Tibial nerve (tissue), 4 donors: ENCODE results near the gene WFS1. TPM values are rescaled to one million over a fixed set of nuclear protein-coding genes. Genes with fewer than 3 reads are reported as not detected.

ENCODE experiments used
- DNase-seq, 2 donors: peaks; one replicate each; pipeline ENCODE4 v3.0.0-alpha.2; 2019; ENCODE audit warnings: low spot score in 2 of 2
- H3K27ac ChIP-seq, 4 donors: fragments of 200-600 bp; sonication (generic) in 3 of 4; one replicate each; pipeline ENCODE4 v1.5.1; 2017 to 2019; ENCODE audit warnings: mild to moderate bottlenecking in 1 of 4
- H3K27me3 ChIP-seq, 2 donors: fragments of 200-600 bp; sonication (generic) in 1 of 2; one replicate each; pipeline versions ENCODE4 v1.5.1 to v1.6.0; 2017 to 2019
- H3K36me3 ChIP-seq, 3 donors: fragments of 200-600 bp; sonication (generic); one replicate each; pipeline ENCODE4 v1.5.1; 2018 to 2019
- H3K4me1 ChIP-seq, 4 donors: fragments of 200-600 bp; sonication (generic) in 3 of 4; one replicate each; pipeline ENCODE4 v1.5.1; 2017 to 2019
- H3K4me3 ChIP-seq, 4 donors: fragments of 200-600 bp; sonication (generic) in 3 of 4; one replicate each; pipeline ENCODE4 v1.5.1; 2017 to 2019; ENCODE audit warnings: mild to moderate bottlenecking in 1 of 4, moderate library complexity in 1 of 4
- H3K9me3 ChIP-seq, 4 donors: fragments of 200-600 bp; sonication (generic) in 3 of 4; one replicate each; pipeline ENCODE4 v1.5.1; 2017 to 2019
- CTCF ChIP-seq, 5 experiments: fragments of 200-600 bp in 3 of 5; fragments of 450-650 bp in 2 of 5; sonication (generic) in 3 of 5; IDR thresholded peaks; one replicate each; pipeline ENCODE4 v1.5.1; 2016 to 2019; ENCODE audit warnings: antibody characterized with exemption in 5 of 5, mild to moderate bottlenecking in 3 of 5, moderate library complexity in 2 of 5
- EP300 ChIP-seq, 2 donors: sonication (generic); formaldehyde crosslinking; IDR thresholded peaks; one replicate each; pipeline ENCODE4 v1.6.1; 2017; ENCODE audit warnings: antibody characterized with exemption in 2 of 2, mild to moderate bottlenecking in 1 of 2
- POLR2A ChIP-seq, 2 donors: fragments of 450-650 bp; IDR thresholded peaks; one replicate each; pipeline ENCODE4 v1.6.1; 2017; ENCODE audit warnings: antibody characterized with exemption in 2 of 2, mild to moderate bottlenecking in 2 of 2, moderate library complexity in 2 of 2
- WGBS, 2 donors: methylation state at CpG; one replicate each; pipeline ENCODE4 v1.1.5; 2018; 5-methylcytosine and 5-hydroxymethylcytosine counted together
- total RNA-seq, 4 donors: library from RNA; depleted of rRNA; stranded (reverse); fragments of >200 nt; gene quantifications; one replicate each; pipeline ENCODE4 v1.1.0, GENCODE V29; 2016

WFS1 gene
- total RNA-seq, 4 donors from 2014 or later, result 52.8 to 125 (median 57.9) TPM

GRCh38 chr4:6242271-6243029 is 27.2 kb upstream of the WFS1 start:
- DNase-seq, result no peak
- Histone ChIP-seq H3K4me3 (no peak overlapping the region), H3K36me3 (no peaks in the 10 kb centered on the region), H3K27ac (no peak overlapping the region), H3K27me3 (peaks cover 0 to 36% of the 10 kb centered on the region in 2 donors), H3K9me3 (peaks cover 0 to 25% (median 0%) of the 10 kb centered on the region in 4 donors), H3K4me1 (peaks cover 0 to 8% (median 0%) of the 10 kb centered on the region in 4 donors)
- TF ChIP-seq POLR2A (IDR thresholded peaks at IDR 0.05), result no peak
- no peak for TF ChIP-seq EP300 (IDR thresholded peaks at IDR 0.05)
- WGBS, 2 donors, result 77 to 83% methylated on average over 12 of the region's 12 CpGs

GRCh38 chr4:6245246-6246169 is 24.1 kb upstream of the WFS1 start:
- H3K36me3 ChIP-seq, result no peaks in the 10 kb centered on the region
- no peak for TF ChIP-seq CTCF (IDR thresholded peaks at IDR 0.05)
- peak overlapping the region in 2 of 4 donors; percentile 21 to 34 for H3K4me3 ChIP-seq
- H3K9me3 ChIP-seq, result peaks cover 0 to 25% (median 0%) of the 10 kb centered on the region in 4 donors
- DNase-seq, result no peak
- 11 to 12% methylated on average over 29 to 47 of the region's 67 CpGs for WGBS, 2 donors
- H3K4me1 ChIP-seq, result peaks cover 0 to 10% (median 1%) of the 10 kb centered on the region in 4 donors
- H3K27me3 ChIP-seq, result peaks cover 0 to 58% of the 10 kb centered on the region in 2 donors
- no peak overlapping the region for H3K27ac ChIP-seq

GRCh38 chr4:6246170-6246634 is 23.4 kb upstream of the WFS1 start:
- H3K27ac ChIP-seq, result no peak overlapping the region
- peaks cover 0 to 25% (median 0%) of the 10 kb centered on the region in 4 donors for H3K9me3 ChIP-seq
- peaks cover 0 to 58% of the 10 kb centered on the region in 2 donors for H3K27me3 ChIP-seq
- no peaks in the 10 kb centered on the region for H3K36me3 ChIP-seq
- TF ChIP-seq CTCF (IDR thresholded peaks at IDR 0.05), result no peak
- no peak for TF ChIP-seq POLR2A (IDR thresholded peaks at IDR 0.05)
- no peak for TF ChIP-seq EP300 (IDR thresholded peaks at IDR 0.05)
- no peak overlapping the region for H3K4me3 ChIP-seq
- DNase-seq, result no peak
- WGBS, 2 donors, result 42 to 60% methylated on average over 9 of the region's 9 CpGs
- H3K4me1 ChIP-seq, result peaks cover 0 to 12% (median 2%) of the 10 kb centered on the region in 4 donors

- Histone ChIP-seq H3K4me3 (no peak overlapping the region), H3K4me1 (peaks cover 0 to 12% (median 2%) of the 10 kb centered on the region in 4 donors), H3K27me3 (peaks cover 0 to 56% of the 10 kb centered on the region in 2 donors), H3K36me3 (no peaks in the 10 kb centered on the region), H3K9me3 (peaks cover 0 to 25% (median 0%) of the 10 kb centered on the region in 4 donors), H3K27ac (no peak overlapping the region)
- TF ChIP-seq POLR2A (IDR thresholded peaks at IDR 0.05) (no peak), CTCF (IDR thresholded peaks at IDR 0.05) (no peak), EP300 (IDR thresholded peaks at IDR 0.05) (no peak)
- DNase-seq, result no peak
- 60 to 66% methylated on average over 10 of the region's 10 CpGs for WGBS, 2 donors
Measured at GRCh38 chr4:6248394-6248793, 21.3 kb upstream of the WFS1 start.

- 11 to 25% methylated on average over 15 of the region's 15 CpGs for WGBS, 2 donors
- Histone ChIP-seq H3K27me3 (peaks cover 0 to 43% of the 10 kb centered on the region in 2 donors), H3K27ac (no peak overlapping the region), H3K36me3 (no peaks in the 10 kb centered on the region), H3K9me3 (peaks cover 0 to 6% (median 0%) of the 10 kb centered on the region in 4 donors), H3K4me1 (peaks cover 0 to 9% (median 2%) of the 10 kb centered on the region in 4 donors), H3K4me3 (no peak overlapping the region)
- peak in 1 of 2 donors; percentile 75 for DNase-seq
- TF ChIP-seq CTCF (IDR thresholded peaks at IDR 0.05) (peak; percentile 73 to 89 (median 86)), POLR2A (IDR thresholded peaks at IDR 0.05) (no peak), EP300 (IDR thresholded peaks at IDR 0.05) (no peak)
Measured at GRCh38 chr4:6250235-6250983, 19.2 kb upstream of the WFS1 start.
